ENCODE data around the gene AKR1D1. TPM values are rescaled to one million over a fixed set of nuclear protein-coding genes. Genes with fewer than 3 reads are reported as not detected.
"Not testable (repeated sequence)": the region's sequence is repeated elsewhere in the genome, so short reads cannot be mapped to it uniquely, and the experiment has no call there.

AKR1D1 gene
- polyA plus RNA-seq, 2 donors: not detected

- H3K9me3 ChIP-seq (ENCODE audit: control insufficient read depth in 2 of 2, insufficient read depth in 1 of 2, low read depth in 1 of 2, low read length in 1 of 2): peaks cover 0 to 2% of the 10 kb centered on the region in 2 donors
- no peak overlapping the region for H3K27ac ChIP-seq (ENCODE audit: low read depth in 2 of 2, low read length in 1 of 2)
- no peaks in the 10 kb centered on the region for H3K36me3 ChIP-seq (ENCODE audit: control insufficient read depth in 2 of 2, insufficient read depth in 2 of 2, low read length in 1 of 2)
- H3K4me1 ChIP-seq (ENCODE audit: control insufficient read depth in 2 of 2, insufficient read depth in 2 of 2, low read length in 1 of 2): no peaks in the 10 kb centered on the region
- no peak overlapping the region for H3K4me3 ChIP-seq (ENCODE audit: low read depth in 1 of 2, low read length in 2 of 2)
- WGBS, 2 donors: 44 to 87% methylated on average over 3 of the region's 3 CpGs
- H3K27me3 ChIP-seq (ENCODE audit: control insufficient read depth in 1 of 2, insufficient read depth in 2 of 2, low read length in 2 of 2): no peaks in the 10 kb centered on the region
Measured at GRCh38 chr7:138083859-138084258, 7.6 kb downstream of the AKR1D1 start.

- no peak overlapping the region for H3K27ac ChIP-seq (ENCODE audit: low read depth in 2 of 2, low read length in 1 of 2)
- H3K36me3 ChIP-seq (ENCODE audit: control insufficient read depth in 2 of 2, insufficient read depth in 2 of 2, low read length in 1 of 2): no peaks in the 10 kb centered on the region
- H3K27me3 ChIP-seq (ENCODE audit: control insufficient read depth in 1 of 2, insufficient read depth in 2 of 2, low read length in 2 of 2): no peaks in the 10 kb centered on the region
- H3K9me3 ChIP-seq (ENCODE audit: control insufficient read depth in 2 of 2, insufficient read depth in 1 of 2, low read depth in 1 of 2, low read length in 1 of 2): no peaks in the 10 kb centered on the region
- H3K4me1 ChIP-seq (ENCODE audit: control insufficient read depth in 2 of 2, insufficient read depth in 2 of 2, low read length in 1 of 2): no peaks in the 10 kb centered on the region
- 84 to 88% methylated on average over 5 of the region's 5 CpGs for WGBS, 2 donors
- H3K4me3 ChIP-seq (ENCODE audit: low read depth in 1 of 2, low read length in 2 of 2): no peak overlapping the region
Measured at GRCh38 chr7:138086563-138087270, 10.5 kb downstream of the AKR1D1 start.

GRCh38 chr7:138089080-138089901 is 13.0 kb downstream of the AKR1D1 start:
- peaks cover 0 to 2% of the 10 kb centered on the region in 2 donors for H3K27me3 ChIP-seq (ENCODE audit: control insufficient read depth in 1 of 2, insufficient read depth in 2 of 2, low read length in 2 of 2)

GRCh38 chr7:138091032-138091431 is 14.8 kb downstream of the AKR1D1 start:
- Histone ChIP-seq H3K27ac (ENCODE audit: low read depth in 2 of 2, low read length in 1 of 2) (no peak overlapping the region), H3K4me1 (ENCODE audit: control insufficient read depth in 2 of 2, insufficient read depth in 2 of 2, low read length in 1 of 2) (no peaks in the 10 kb centered on the region), H3K4me3 (ENCODE audit: low read depth in 1 of 2, low read length in 2 of 2) (no peak overlapping the region), H3K36me3 (ENCODE audit: control insufficient read depth in 2 of 2, insufficient read depth in 2 of 2, low read length in 1 of 2) (no peaks in the 10 kb centered on the region), H3K27me3 (ENCODE audit: control insufficient read depth in 1 of 2, insufficient read depth in 2 of 2, low read length in 2 of 2) (peaks cover 0 to 2% of the 10 kb centered on the region in 2 donors), H3K9me3 (ENCODE audit: control insufficient read depth in 2 of 2, insufficient read depth in 1 of 2, low read depth in 1 of 2, low read length in 1 of 2) (no peaks in the 10 kb centered on the region)
- 69 to 79% methylated on average over 3 of the region's 3 CpGs for WGBS, 2 donors

More at GRCh38 chr7:138089080-138089901, 13.0 kb downstream of the AKR1D1 start:
- no peak overlapping the region for H3K4me3 ChIP-seq (ENCODE audit: low read depth in 1 of 2, low read length in 2 of 2)
- H3K36me3 ChIP-seq (ENCODE audit: control insufficient read depth in 2 of 2, insufficient read depth in 2 of 2, low read length in 1 of 2): no peaks in the 10 kb centered on the region
- no peak overlapping the region for H3K27ac ChIP-seq (ENCODE audit: low read depth in 2 of 2, low read length in 1 of 2)
- WGBS, 2 donors: 85 to 86% methylated on average over 9 of the region's 9 CpGs
- no peaks in the 10 kb centered on the region for H3K4me1 ChIP-seq (ENCODE audit: control insufficient read depth in 2 of 2, insufficient read depth in 2 of 2, low read length in 1 of 2)
- no peaks in the 10 kb centered on the region for H3K9me3 ChIP-seq (ENCODE audit: control insufficient read depth in 2 of 2, insufficient read depth in 1 of 2, low read depth in 1 of 2, low read length in 1 of 2)

- H3K4me1 ChIP-seq (ENCODE audit: control insufficient read depth in 2 of 2, insufficient read depth in 2 of 2, low read length in 1 of 2); H3K27me3 ChIP-seq (ENCODE audit: control insufficient read depth in 1 of 2, insufficient read depth in 2 of 2, low read length in 2 of 2); H3K4me3 ChIP-seq (ENCODE audit: low read depth in 1 of 2, low read length in 2 of 2); H3K27ac ChIP-seq (ENCODE audit: low read depth in 2 of 2, low read length in 1 of 2); H3K36me3 ChIP-seq (ENCODE audit: control insufficient read depth in 2 of 2, insufficient read depth in 2 of 2, low read length in 1 of 2); H3K9me3 ChIP-seq (ENCODE audit: control insufficient read depth in 2 of 2, insufficient read depth in 1 of 2, low read depth in 1 of 2, low read length in 1 of 2): not testable (repeated sequence)
- 90 to 91% methylated on average over 2 of the region's 2 CpGs for WGBS, 2 donors
Measured at GRCh38 chr7:138091840-138092239, 15.6 kb downstream of the AKR1D1 start.

- no peak overlapping the region for H3K4me3 ChIP-seq (ENCODE audit: low read depth in 1 of 2, low read length in 2 of 2)
- H3K27ac ChIP-seq (ENCODE audit: low read depth in 2 of 2, low read length in 1 of 2): no peak overlapping the region
- H3K9me3 ChIP-seq (ENCODE audit: control insufficient read depth in 2 of 2, insufficient read depth in 1 of 2, low read depth in 1 of 2, low read length in 1 of 2): no peaks in the 10 kb centered on the region
- H3K27me3 ChIP-seq (ENCODE audit: control insufficient read depth in 1 of 2, insufficient read depth in 2 of 2, low read length in 2 of 2): peaks cover 0 to 2% of the 10 kb centered on the region in 2 donors
- H3K4me1 ChIP-seq (ENCODE audit: control insufficient read depth in 2 of 2, insufficient read depth in 2 of 2, low read length in 1 of 2): no peaks in the 10 kb centered on the region
- WGBS, 2 donors: 69 to 76% methylated on average over 6 of the region's 6 CpGs
- H3K36me3 ChIP-seq (ENCODE audit: control insufficient read depth in 2 of 2, insufficient read depth in 2 of 2, low read length in 1 of 2): no peaks in the 10 kb centered on the region
Measured at GRCh38 chr7:138092486-138093028, 16.3 kb downstream of the AKR1D1 start.

GRCh38 chr7:138095972-138096935 is 20.0 kb downstream of the AKR1D1 start:
- peaks cover 0 to 2% of the 10 kb centered on the region in 2 donors for H3K27me3 ChIP-seq (ENCODE audit: control insufficient read depth in 1 of 2, insufficient read depth in 2 of 2, low read length in 2 of 2)
- 70 to 76% methylated on average over 8 of the region's 8 CpGs for WGBS, 2 donors
- H3K4me3 ChIP-seq (ENCODE audit: low read depth in 1 of 2, low read length in 2 of 2): no peak overlapping the region
- H3K4me1 ChIP-seq (ENCODE audit: control insufficient read depth in 2 of 2, insufficient read depth in 2 of 2, low read length in 1 of 2): no peaks in the 10 kb centered on the region
- H3K27ac ChIP-seq (ENCODE audit: low read depth in 2 of 2, low read length in 1 of 2): no peak overlapping the region
- no peaks in the 10 kb centered on the region for H3K9me3 ChIP-seq (ENCODE audit: control insufficient read depth in 2 of 2, insufficient read depth in 1 of 2, low read depth in 1 of 2, low read length in 1 of 2)
- H3K36me3 ChIP-seq (ENCODE audit: control insufficient read depth in 2 of 2, insufficient read depth in 2 of 2, low read length in 1 of 2): no peaks in the 10 kb centered on the region

- no peak overlapping the region for H3K27ac ChIP-seq (ENCODE audit: low read depth in 2 of 2, low read length in 1 of 2)
- H3K4me3 ChIP-seq (ENCODE audit: low read depth in 1 of 2, low read length in 2 of 2): no peak overlapping the region
- H3K36me3 ChIP-seq (ENCODE audit: control insufficient read depth in 2 of 2, insufficient read depth in 2 of 2, low read length in 1 of 2): no peaks in the 10 kb centered on the region
- H3K27me3 ChIP-seq (ENCODE audit: control insufficient read depth in 1 of 2, insufficient read depth in 2 of 2, low read length in 2 of 2): peaks cover 0 to 2% of the 10 kb centered on the region in 2 donors
- WGBS, 2 donors: 69 to 74% methylated on average over 3 of the region's 3 CpGs
- no peaks in the 10 kb centered on the region for H3K4me1 ChIP-seq (ENCODE audit: control insufficient read depth in 2 of 2, insufficient read depth in 2 of 2, low read length in 1 of 2)
- no peaks in the 10 kb centered on the region for H3K9me3 ChIP-seq (ENCODE audit: control insufficient read depth in 2 of 2, insufficient read depth in 1 of 2, low read depth in 1 of 2, low read length in 1 of 2)
Measured at GRCh38 chr7:138097064-138097741, 20.9 kb downstream of the AKR1D1 start.
